Activated T-helper 1 cell treated with anti-CD3 and anti-CD28 coated beads, Interleukin-2, amount 50 U/mL, for 16 hours (primary cell): ENCODE measurements around the gene CEBPA.
"Not testable (repeated sequence)": the region's sequence is repeated elsewhere in the genome, so short reads cannot be mapped to it uniquely, and the experiment has no call there.

Experiments used
- DNase-seq, 2 donors: peaks; one replicate each; pipeline ENCODE4 v3.0.0-alpha.2; 2020; ENCODE audit warnings: low read depth in 1 of 2, low spot score in 1 of 2

CEBPA gene

GRCh38 chr19:33301144-33301899 is 1.0 kb downstream of the CEBPA start:
- no peak for DNase-seq

GRCh38 chr19:33300894-33301143 is 1.5 kb downstream of the CEBPA start:
- no peak for DNase-seq

GRCh38 chr19:33300009-33300893 is 2.1 kb downstream of the CEBPA start:
- DNase-seq, result no peak

- DNase-seq, result no peak
Observed at GRCh38 chr19:33299051-33299688, 3.2 kb downstream of the CEBPA start.

- DNase-seq, result no peak
Observed at GRCh38 chr19:33298146-33298911, 4.0 kb downstream of the CEBPA start.

GRCh38 chr19:33297401-33298145 is 4.8 kb downstream of the CEBPA start:
- DNase-seq, result no peak

GRCh38 chr19:33296488-33296971 is 5.8 kb downstream of the CEBPA start:
- DNase-seq, result no peak

GRCh38 chr19:33295621-33296487 is 6.5 kb downstream of the CEBPA start:
- no peak for DNase-seq

GRCh38 chr19:33295046-33295445 is 7.3 kb downstream of the CEBPA start:
- not testable (repeated sequence) for DNase-seq

GRCh38 chr19:33294058-33294798 is 8.1 kb downstream of the CEBPA start:
- no peak for DNase-seq

GRCh38 chr19:33293255-33294057 is 8.9 kb downstream of the CEBPA start:
- DNase-seq, result no peak

GRCh38 chr19:33292595-33293254 is 9.6 kb downstream of the CEBPA start:
- no peak for DNase-seq

- DNase-seq, result no peak
Observed at GRCh38 chr19:33291623-33292534, 10.5 kb downstream of the CEBPA start.

GRCh38 chr19:33290956-33291622 is 11.2 kb downstream of the CEBPA start:
- DNase-seq, result no peak

- DNase-seq, result no peak
Observed at GRCh38 chr19:33290082-33290815, 12.1 kb downstream of the CEBPA start.
